AG09309 (cell line): Measurements from ENCODE around the gene SLC13A2.
A peak's percentile ranks its signal among the peaks of the same experiment; 100 is the strongest.
"Not testable (repeated sequence)": the region's sequence is repeated elsewhere in the genome, so short reads cannot be mapped to it uniquely, and the experiment has no call there.

Experiments used
- DNase-seq: peaks from one replicate; pipeline ENCODE4 v3.0.0-alpha.2; 2010; ENCODE audit warnings: low read depth
- H3K4me3 ChIP-seq: 2 replicates; pipeline ENCODE4 v1.5.1; 2011; ENCODE audit warnings: mild to moderate bottlenecking, low read depth, low read length, moderate library complexity; ENCODE audit not compliant: control insufficient read depth
- TF ChIP-seq, protein P1 (sequence below): IDR thresholded peaks from 2 replicates; pipeline ENCODE4 v1.5.1; 2011; ENCODE audit warnings: mild to moderate bottlenecking, low read depth, low read length, inconsistent platforms; ENCODE audit not compliant: insufficient read depth, control insufficient read depth; ENCODE audit errors: missing control alignments

Gene SLC13A2

DNA sequence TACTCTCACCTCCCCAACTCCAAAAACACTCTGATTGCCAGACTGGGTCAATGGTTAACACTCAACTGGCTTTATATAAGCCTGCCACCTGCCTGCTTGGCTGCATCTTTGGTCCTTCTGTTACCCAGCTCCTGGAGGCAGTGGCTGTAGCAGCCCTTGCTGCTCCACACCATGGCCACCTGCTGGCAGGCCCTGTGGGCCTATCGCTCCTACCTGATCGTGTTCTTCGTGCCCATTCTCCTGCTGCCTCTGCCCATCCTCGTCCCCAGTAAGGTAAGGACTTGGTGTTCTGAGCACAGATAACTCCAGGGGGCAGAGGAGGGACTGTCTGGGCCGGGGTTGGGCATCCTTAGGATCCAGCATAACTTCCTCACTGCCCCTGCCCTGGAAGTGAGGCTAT, at the start of gene SLC13A2:
SLC13A2 (plus strand) TSS at position 103 of the 400 bp plus-strand sequence; CDS start at position 172, 69 bp downstream.
- TF ChIP-seq, protein P1, sequence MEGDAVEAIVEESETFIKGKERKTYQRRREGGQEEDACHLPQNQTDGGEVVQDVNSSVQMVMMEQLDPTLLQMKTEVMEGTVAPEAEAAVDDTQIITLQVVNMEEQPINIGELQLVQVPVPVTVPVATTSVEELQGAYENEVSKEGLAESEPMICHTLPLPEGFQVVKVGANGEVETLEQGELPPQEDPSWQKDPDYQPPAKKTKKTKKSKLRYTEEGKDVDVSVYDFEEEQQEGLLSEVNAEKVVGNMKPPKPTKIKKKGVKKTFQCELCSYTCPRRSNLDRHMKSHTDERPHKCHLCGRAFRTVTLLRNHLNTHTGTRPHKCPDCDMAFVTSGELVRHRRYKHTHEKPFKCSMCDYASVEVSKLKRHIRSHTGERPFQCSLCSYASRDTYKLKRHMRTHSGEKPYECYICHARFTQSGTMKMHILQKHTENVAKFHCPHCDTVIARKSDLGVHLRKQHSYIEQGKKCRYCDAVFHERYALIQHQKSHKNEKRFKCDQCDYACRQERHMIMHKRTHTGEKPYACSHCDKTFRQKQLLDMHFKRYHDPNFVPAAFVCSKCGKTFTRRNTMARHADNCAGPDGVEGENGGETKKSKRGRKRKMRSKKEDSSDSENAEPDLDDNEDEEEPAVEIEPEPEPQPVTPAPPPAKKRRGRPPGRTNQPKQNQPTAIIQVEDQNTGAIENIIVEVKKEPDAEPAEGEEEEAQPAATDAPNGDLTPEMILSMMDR: peak; percentile 7
- no peak for DNase-seq
- no peak within 1 kb of the TSS for H3K4me3 ChIP-seq

DNA sequence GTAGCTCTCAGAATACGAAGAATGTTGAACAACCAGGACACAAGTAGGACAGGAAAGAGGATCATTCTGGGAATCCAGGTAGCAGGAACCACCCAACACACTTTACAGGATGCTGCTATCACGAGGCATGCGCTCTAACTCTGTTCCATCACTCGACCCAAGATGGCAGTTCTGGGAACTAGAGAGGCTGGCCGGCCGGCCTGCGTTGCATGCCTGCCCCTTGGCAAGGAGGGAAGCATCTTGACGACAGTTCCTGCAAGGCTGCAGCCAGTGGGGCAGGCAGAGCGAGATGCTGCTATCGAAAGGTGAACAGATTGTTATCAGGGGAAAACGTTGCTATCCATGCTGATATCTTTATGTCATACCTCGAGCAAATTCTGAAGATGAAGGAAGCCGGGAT, 48.2 kb upstream of the SLC13A2 start:
- H3K4me3 ChIP-seq: no peak overlapping the region
- no peak for DNase-seq
- TF ChIP-seq, protein P1: no peak

- DNase-seq: no peak
- TF ChIP-seq, protein P1: peak; percentile 31
- H3K4me3 ChIP-seq: no peak overlapping the region
These were observed 47.3 kb upstream of the SLC13A2 start for GRCh38 chr17:28426081-28426519.

GRCh38 chr17:28427371-28427770, 46.1 kb upstream of the SLC13A2 start:
- TF ChIP-seq, protein P1: no peak
- no peak overlapping the region for H3K4me3 ChIP-seq
- DNase-seq: no peak

- not testable (repeated sequence) for DNase-seq, H3K4me3 ChIP-seq
These were observed 45.5 kb upstream of the SLC13A2 start for GRCh38 chr17:28427982-28428381.

GRCh38 chr17:28433721-28434120, 39.7 kb upstream of the SLC13A2 start:
- TF ChIP-seq, protein P1: no peak
- H3K4me3 ChIP-seq: no peak overlapping the region
- no peak for DNase-seq

- not testable (repeated sequence) for DNase-seq, H3K4me3 ChIP-seq
These were observed 39.1 kb upstream of the SLC13A2 start for GRCh38 chr17:28434326-28434725.

- DNase-seq: no peak
- no peak overlapping the region for H3K4me3 ChIP-seq
- TF ChIP-seq, protein P1: no peak
These were observed 29.4 kb upstream of the SLC13A2 start for GRCh38 chr17:28443901-28444638.
